Measurements from ENCODE around the gene GORASP2. TPM values are rescaled to one million over a fixed set of nuclear protein-coding genes. Genes with fewer than 3 reads are reported as not detected.

Gene GORASP2
- total and polyA plus RNA-seq, 2 of the 4 experiments (the other 2 are of a cell fraction), result 53.1 to 156 TPM

DNA sequence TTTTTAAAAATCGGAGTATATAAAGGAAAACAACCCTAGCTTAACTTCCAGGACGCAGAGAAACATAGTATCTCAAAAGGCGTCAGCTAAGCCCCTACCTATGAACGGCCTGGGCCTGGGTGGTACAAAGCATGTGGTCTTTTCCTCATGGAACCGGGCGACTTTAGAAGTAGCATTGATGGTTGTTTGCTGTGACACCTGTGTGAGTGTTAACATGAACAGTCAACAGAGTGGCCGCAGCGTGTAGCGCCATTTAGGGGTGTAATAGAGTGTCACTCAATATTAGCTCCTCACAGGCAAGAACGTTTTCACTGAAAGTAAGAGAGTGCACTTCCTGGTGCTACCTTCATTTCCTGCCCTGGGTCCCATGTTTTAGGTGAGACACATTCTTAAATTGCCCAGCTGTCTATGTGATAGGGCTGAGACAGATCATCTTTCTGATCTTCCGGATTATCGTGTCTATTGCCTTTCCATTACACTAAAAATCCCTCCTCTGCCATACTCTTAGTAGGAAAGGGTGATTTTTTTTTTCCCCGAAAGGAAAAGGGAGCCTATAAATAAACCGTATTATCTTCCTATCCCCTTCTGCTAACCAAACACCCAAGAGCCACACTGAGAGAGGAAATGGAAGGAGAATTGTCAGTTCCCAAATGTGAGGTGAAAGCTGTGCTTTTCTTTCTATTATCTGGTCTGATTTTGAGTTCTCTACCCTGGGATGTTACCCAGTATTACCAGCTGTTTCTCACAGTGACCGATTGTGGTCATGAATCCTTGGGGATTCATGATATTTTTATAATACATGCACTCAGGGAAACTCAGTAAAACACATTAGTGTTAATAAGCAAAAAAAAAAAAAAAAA, 1.3 kb downstream of the GORASP2 start (continued):
- no peak for TF ChIP-seq NFE2L2 (IDR thresholded peaks at IDR 0.05; ENCODE audit: low read depth, low read length)

DNA sequence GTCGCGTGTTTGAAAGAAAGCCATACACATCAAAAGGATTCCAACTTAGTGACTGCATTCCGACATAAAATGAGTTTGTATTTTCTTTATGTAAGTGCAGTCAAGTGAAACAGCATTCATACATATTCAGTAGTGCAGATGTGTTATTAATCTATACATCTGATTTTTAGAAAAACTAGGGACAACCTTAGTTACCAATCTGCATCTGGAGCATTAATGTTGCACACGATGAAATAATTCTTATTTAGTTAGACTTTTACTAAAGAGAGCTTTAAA, 1.9 kb downstream of the GORASP2 start:
- Histone ChIP-seq H4K5ac (ENCODE audit: low read depth, low read length) (no peak overlapping the region), H3K18ac (ENCODE audit: low read depth, low read length) (no peak overlapping the region), H3K4me2 (ENCODE audit: low read depth, low read length) (peak overlapping the region; percentile 94), H3K4ac (ENCODE audit: low read depth, low read length) (no peak overlapping the region), H2AFZ (replicated peaks; ENCODE audit: low read length, poor library complexity) (no peak overlapping the region), H3K23ac (ENCODE audit: low read depth, low read length) (no peak overlapping the region), H3K4me1 (ENCODE audit: control insufficient read depth, insufficient read depth, low read length) (peaks cover 2% of the 10 kb centered on the region; the same call in 1 of the 2 replicates), H2BK15ac (ENCODE audit: low read depth, low read length) (no peak overlapping the region), H3K79me1 (ENCODE audit: low read depth in 1 of 2, low read length in 2 of 2) (peaks cover 0 to 23% of the 10 kb centered on the region in 2 experiments; a peak in 2 of 4 replicates), H2BK5ac (ENCODE audit: low read depth, low read length, poor library complexity, severe bottlenecking) (no peak overlapping the region), H2AK9ac (replicated peaks; ENCODE audit: low read depth, low read length, poor library complexity) (no peak overlapping the region), H3K56ac (ENCODE audit: extremely low read depth, insufficient read depth, low read length) (no peak overlapping the region), H3K9me3 (ENCODE audit: control insufficient read depth, insufficient read depth, low read length) (no peaks in the 10 kb centered on the region), H4K8ac (ENCODE audit: low read depth in 2 of 2, low read length in 2 of 2) (no peak overlapping the region), H3K36me3 (ENCODE audit: control insufficient read depth, insufficient read depth, low read length) (peaks cover 8% of the 10 kb centered on the region; the same call in 1 of the 2 replicates), H4K20me1 (ENCODE audit: insufficient read depth, low read length) (peaks cover 64% of the 10 kb centered on the region), H3K9ac (ENCODE audit: low read depth, low read length) (no peak overlapping the region), H2AK5ac (ENCODE audit: low read depth, low read length) (no peak overlapping the region), H3K27ac (ENCODE audit: insufficient read depth, low read length) (no peak overlapping the region), H3K4me3 (ENCODE audit: insufficient read depth, low read depth, low read length) (no peak overlapping the region), H3K9me1 (ENCODE audit: insufficient read depth, low read length) (peaks cover 7% of the 10 kb centered on the region), H3K14ac (replicated peaks; ENCODE audit: low read depth, low read length) (no peak overlapping the region), H2BK120ac (ENCODE audit: low read depth, low read length) (no peak overlapping the region), H2BK20ac (ENCODE audit: low read depth, low read length) (no peak overlapping the region), H3K27me3 (ENCODE audit: control insufficient read depth, insufficient read depth, low read length) (no peaks in the 10 kb centered on the region), H4K91ac (ENCODE audit: insufficient read depth, low read depth, low read length) (no peak overlapping the region)
- intact Hi-C loops (cut with micrococcal nuclease) (no loop called here), in situ Hi-C loops (cut with MboI; ENCODE audit: low sequenced_read_pairs) (loop anchor here (25.0 kb wide), 1 partner anchor 1119 kb away; the partner anchor contains the start of gene METTL5), dilution Hi-C loops (cut with HindIII; ENCODE audit: low sequenced_read_pairs, unreplicated experiment) (no loop called here)
- ATAC-seq (ENCODE audit: low read depth) (no peak), DNase-seq (peak; percentile 17)
- no TSS peak for BruUV-seq (replicated peaks)
- POLR2A ChIA-PET (ENCODE audit: unreplicated experiment), result no interaction called here
- CTCF ChIA-PET, result interaction anchor here (0.7 kb wide), 1 partner anchor 1531 kb away, joined by 3 read pairs; no protein-coding TSS in a partner anchor
- no CpG with 5 or more reads among the region's 4 CpGs for WGBS, 2 experiments (ENCODE audit: extremely low coverage in 2 of 2, insufficient read length in 1 of 2)
- TF ChIP-seq, protein P1, sequence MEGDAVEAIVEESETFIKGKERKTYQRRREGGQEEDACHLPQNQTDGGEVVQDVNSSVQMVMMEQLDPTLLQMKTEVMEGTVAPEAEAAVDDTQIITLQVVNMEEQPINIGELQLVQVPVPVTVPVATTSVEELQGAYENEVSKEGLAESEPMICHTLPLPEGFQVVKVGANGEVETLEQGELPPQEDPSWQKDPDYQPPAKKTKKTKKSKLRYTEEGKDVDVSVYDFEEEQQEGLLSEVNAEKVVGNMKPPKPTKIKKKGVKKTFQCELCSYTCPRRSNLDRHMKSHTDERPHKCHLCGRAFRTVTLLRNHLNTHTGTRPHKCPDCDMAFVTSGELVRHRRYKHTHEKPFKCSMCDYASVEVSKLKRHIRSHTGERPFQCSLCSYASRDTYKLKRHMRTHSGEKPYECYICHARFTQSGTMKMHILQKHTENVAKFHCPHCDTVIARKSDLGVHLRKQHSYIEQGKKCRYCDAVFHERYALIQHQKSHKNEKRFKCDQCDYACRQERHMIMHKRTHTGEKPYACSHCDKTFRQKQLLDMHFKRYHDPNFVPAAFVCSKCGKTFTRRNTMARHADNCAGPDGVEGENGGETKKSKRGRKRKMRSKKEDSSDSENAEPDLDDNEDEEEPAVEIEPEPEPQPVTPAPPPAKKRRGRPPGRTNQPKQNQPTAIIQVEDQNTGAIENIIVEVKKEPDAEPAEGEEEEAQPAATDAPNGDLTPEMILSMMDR (conservative IDR thresholded peaks at IDR 0.05; ENCODE audit: low read depth, low read length), result no peak
- TF ChIP-seq BHLHE40 (IDR thresholded peaks at IDR 0.05; ENCODE audit: low read depth, low read length), result peak; percentile 15; the same call in 1 of the 2 replicates
